ENCODE results near the gene LYPD6B. TPM values are rescaled to one million over a fixed set of nuclear protein-coding genes. Genes with fewer than 3 reads are reported as not detected.

LYPD6B gene
- total RNA-seq, 1 donor = 0.18 TPM

DNA sequence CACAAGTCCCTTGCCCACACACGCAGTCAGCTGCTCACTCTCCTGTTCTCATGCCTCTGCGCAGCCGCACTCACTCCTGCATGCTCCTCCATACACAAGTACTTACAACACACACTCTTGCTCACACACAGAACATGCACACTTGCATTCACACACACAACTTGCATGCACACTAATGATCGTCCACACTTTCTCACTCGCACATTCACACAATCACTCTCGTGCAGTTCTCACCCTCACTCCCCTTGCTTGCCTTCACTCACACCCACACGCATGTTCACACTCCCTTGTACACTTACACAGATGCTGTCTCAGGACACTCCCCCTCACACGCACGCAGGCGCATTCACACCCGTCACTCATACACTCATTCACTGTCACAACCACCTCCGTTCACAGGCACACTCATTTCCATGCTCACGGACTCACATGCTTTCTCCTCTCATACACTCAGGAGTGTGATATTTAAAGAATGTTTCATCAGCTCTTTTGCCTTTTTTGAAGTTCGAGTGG lies 36.1 kb upstream of the LYPD6B start:
- TF ChIP-seq, protein P1, sequence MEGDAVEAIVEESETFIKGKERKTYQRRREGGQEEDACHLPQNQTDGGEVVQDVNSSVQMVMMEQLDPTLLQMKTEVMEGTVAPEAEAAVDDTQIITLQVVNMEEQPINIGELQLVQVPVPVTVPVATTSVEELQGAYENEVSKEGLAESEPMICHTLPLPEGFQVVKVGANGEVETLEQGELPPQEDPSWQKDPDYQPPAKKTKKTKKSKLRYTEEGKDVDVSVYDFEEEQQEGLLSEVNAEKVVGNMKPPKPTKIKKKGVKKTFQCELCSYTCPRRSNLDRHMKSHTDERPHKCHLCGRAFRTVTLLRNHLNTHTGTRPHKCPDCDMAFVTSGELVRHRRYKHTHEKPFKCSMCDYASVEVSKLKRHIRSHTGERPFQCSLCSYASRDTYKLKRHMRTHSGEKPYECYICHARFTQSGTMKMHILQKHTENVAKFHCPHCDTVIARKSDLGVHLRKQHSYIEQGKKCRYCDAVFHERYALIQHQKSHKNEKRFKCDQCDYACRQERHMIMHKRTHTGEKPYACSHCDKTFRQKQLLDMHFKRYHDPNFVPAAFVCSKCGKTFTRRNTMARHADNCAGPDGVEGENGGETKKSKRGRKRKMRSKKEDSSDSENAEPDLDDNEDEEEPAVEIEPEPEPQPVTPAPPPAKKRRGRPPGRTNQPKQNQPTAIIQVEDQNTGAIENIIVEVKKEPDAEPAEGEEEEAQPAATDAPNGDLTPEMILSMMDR (IDR thresholded peaks at IDR 0.05; ENCODE audit: insufficient read depth, low read length) = no peak
- DNase-seq (ENCODE audit: low read depth) = no peak
- no peak overlapping the region for H3K4me3 ChIP-seq (ENCODE audit: low read depth, low read length)

GRCh38 chr2:149002891-149003740 lies 35.4 kb upstream of the LYPD6B start:
- DNase-seq (ENCODE audit: low read depth) = no peak
- TF ChIP-seq, protein P1 (IDR thresholded peaks at IDR 0.05; ENCODE audit: insufficient read depth, low read length) = no peak
- no peak overlapping the region for H3K4me3 ChIP-seq (ENCODE audit: low read depth, low read length)

- TF ChIP-seq, protein P1 (IDR thresholded peaks at IDR 0.05; ENCODE audit: insufficient read depth, low read length) = no peak
- H3K4me3 ChIP-seq (ENCODE audit: low read depth, low read length) = no peak overlapping the region
- DNase-seq (ENCODE audit: low read depth) = no peak
Measured at GRCh38 chr2:149004836-149005235, 33.7 kb upstream of the LYPD6B start.

GRCh38 chr2:149005471-149006077 lies 32.9 kb upstream of the LYPD6B start:
- TF ChIP-seq, protein P1 (IDR thresholded peaks at IDR 0.05; ENCODE audit: insufficient read depth, low read length) = no peak
- H3K4me3 ChIP-seq (ENCODE audit: low read depth, low read length) = no peak overlapping the region
- no peak for DNase-seq (ENCODE audit: low read depth)

- no peak overlapping the region for H3K4me3 ChIP-seq (ENCODE audit: low read depth, low read length)
- no peak for DNase-seq (ENCODE audit: low read depth)
- TF ChIP-seq, protein P1 (IDR thresholded peaks at IDR 0.05; ENCODE audit: insufficient read depth, low read length) = no peak
Measured at GRCh38 chr2:149006883-149007543, 31.5 kb upstream of the LYPD6B start.

DNA sequence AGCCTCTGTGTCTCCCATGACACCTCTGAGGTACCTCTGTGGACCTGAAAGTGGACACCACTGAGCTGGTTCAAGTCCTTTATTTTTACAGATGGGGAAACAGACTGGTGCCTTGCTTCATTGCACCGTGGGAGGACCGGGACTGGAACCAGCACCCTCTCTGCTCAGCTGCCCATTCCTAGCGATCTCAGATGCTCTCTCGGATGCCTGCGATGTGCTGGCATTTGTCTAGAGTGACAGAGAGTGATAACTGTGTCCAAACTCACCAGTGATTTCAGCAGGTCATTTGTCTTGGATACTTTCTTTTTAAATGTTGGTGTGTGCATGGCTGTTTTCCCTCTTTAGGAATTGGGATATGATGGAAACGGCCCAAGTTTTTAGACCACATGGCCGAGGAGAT lies 30.1 kb upstream of the LYPD6B start:
- TF ChIP-seq, protein P1 (IDR thresholded peaks at IDR 0.05; ENCODE audit: insufficient read depth, low read length) = no peak
- DNase-seq (ENCODE audit: low read depth) = no peak
- H3K4me3 ChIP-seq (ENCODE audit: low read depth, low read length) = no peak overlapping the region
